SK-N-MC (cell line): ENCODE results near the gene KBTBD4.

Source experiments
- EZH2 ChIP-seq: fragments of 200-600 bp; sonication (generic); IDR thresholded peaks from one replicate; pipeline ENCODE4 v1.6.1; 2017; ENCODE audit warnings: antibody characterized with exemption
- POLR2AphosphoS5 ChIP-seq: IDR thresholded peaks from 2 replicates; pipeline ENCODE4 v1.6.1; 2012; ENCODE audit warnings: mild to moderate bottlenecking, low read depth, low read length, borderline replicate concordance

DNA sequence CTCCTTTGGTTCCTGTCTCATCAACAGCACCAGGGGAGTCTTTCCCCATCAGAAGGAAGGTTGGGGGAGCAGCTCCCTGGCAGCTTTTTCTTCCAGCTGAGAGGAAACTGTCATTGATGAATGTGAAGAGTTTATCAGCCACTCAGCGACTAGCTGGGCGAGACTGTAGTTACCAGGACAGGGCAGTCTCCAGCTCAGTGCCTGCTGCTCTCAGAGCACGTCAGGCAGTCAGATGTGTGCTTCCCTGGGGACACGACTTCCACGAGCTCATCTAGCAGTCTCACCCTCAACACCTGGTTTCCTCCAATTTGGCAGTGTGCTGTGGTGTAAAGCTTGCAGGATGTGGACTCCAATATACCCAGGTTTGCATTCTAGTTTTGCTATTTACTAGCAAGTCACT, 28.0 kb upstream of the KBTBD4 start:
- TF ChIP-seq POLR2AphosphoS5 (no peak), EZH2 (no peak)
